Tibial nerve (tissue), 4 donors: ENCODE results near the gene PTPRM. TPM values are rescaled to one million over a fixed set of nuclear protein-coding genes. Genes with fewer than 3 reads are reported as not detected.

Experiments
- DNase-seq, 2 donors: peaks; one replicate each; pipeline ENCODE4 v3.0.0-alpha.2; 2019; ENCODE audit warnings: low spot score in 2 of 2
- H3K27ac ChIP-seq, 4 donors: fragments of 200-600 bp; sonication (generic) in 3 of 4; one replicate each; pipeline ENCODE4 v1.5.1; 2017 to 2019; ENCODE audit warnings: mild to moderate bottlenecking in 1 of 4
- H3K27me3 ChIP-seq, 2 donors: fragments of 200-600 bp; sonication (generic) in 1 of 2; one replicate each; pipeline versions ENCODE4 v1.5.1 to v1.6.0; 2017 to 2019
- H3K36me3 ChIP-seq, 3 donors: fragments of 200-600 bp; sonication (generic); one replicate each; pipeline ENCODE4 v1.5.1; 2018 to 2019
- H3K4me1 ChIP-seq, 4 donors: fragments of 200-600 bp; sonication (generic) in 3 of 4; one replicate each; pipeline ENCODE4 v1.5.1; 2017 to 2019
- H3K4me3 ChIP-seq, 4 donors: fragments of 200-600 bp; sonication (generic) in 3 of 4; one replicate each; pipeline ENCODE4 v1.5.1; 2017 to 2019; ENCODE audit warnings: mild to moderate bottlenecking in 1 of 4, moderate library complexity in 1 of 4
- H3K9me3 ChIP-seq, 4 donors: fragments of 200-600 bp; sonication (generic) in 3 of 4; one replicate each; pipeline ENCODE4 v1.5.1; 2017 to 2019
- CTCF ChIP-seq, 5 experiments: fragments of 200-600 bp in 3 of 5; fragments of 450-650 bp in 2 of 5; sonication (generic) in 3 of 5; IDR thresholded peaks; one replicate each; pipeline ENCODE4 v1.5.1; 2016 to 2019; ENCODE audit warnings: antibody characterized with exemption in 5 of 5, mild to moderate bottlenecking in 3 of 5, moderate library complexity in 2 of 5
- EP300 ChIP-seq, 2 donors: sonication (generic); formaldehyde crosslinking; IDR thresholded peaks; one replicate each; pipeline ENCODE4 v1.6.1; 2017; ENCODE audit warnings: antibody characterized with exemption in 2 of 2, mild to moderate bottlenecking in 1 of 2
- POLR2A ChIP-seq, 2 donors: fragments of 450-650 bp; IDR thresholded peaks; one replicate each; pipeline ENCODE4 v1.6.1; 2017; ENCODE audit warnings: antibody characterized with exemption in 2 of 2, mild to moderate bottlenecking in 2 of 2, moderate library complexity in 2 of 2
- WGBS, 2 donors: methylation state at CpG; one replicate each; pipeline ENCODE4 v1.1.5; 2018; 5-methylcytosine and 5-hydroxymethylcytosine counted together
- total RNA-seq, 4 donors: library from RNA; depleted of rRNA; stranded (reverse); fragments of >200 nt; gene quantifications; one replicate each; pipeline ENCODE4 v1.1.0, GENCODE V29; 2016

Gene PTPRM
- total RNA-seq, 4 donors from 2014 or later = 62.2 to 92.4 (median 80.7) TPM

GRCh38 chr18:8254654-8255053 is 687.5 kb downstream of the PTPRM start:
- 44 to 54% methylated on average over 2 of the region's 2 CpGs for WGBS, 2 donors
- H3K27ac ChIP-seq = no peak overlapping the region
- DNase-seq = no peak

GRCh38 chr18:8257851-8258434 is 690.8 kb downstream of the PTPRM start:
- no peaks in the 10 kb centered on the region for H3K27me3 ChIP-seq
- peaks cover 0 to 12% (median 0%) of the 10 kb centered on the region in 3 donors for H3K36me3 ChIP-seq
- H3K9me3 ChIP-seq = no peaks in the 10 kb centered on the region
- WGBS, 2 donors = 74 to 85% methylated on average over 5 of the region's 5 CpGs
- H3K27ac ChIP-seq = no peak overlapping the region
- H3K4me3 ChIP-seq = no peak overlapping the region
- peaks cover 0 to 2% (median 0%) of the 10 kb centered on the region in 4 donors for H3K4me1 ChIP-seq
- TF ChIP-seq POLR2A (IDR thresholded peaks at IDR 0.05) (no peak), EP300 (IDR thresholded peaks at IDR 0.05) (no peak), CTCF (IDR thresholded peaks at IDR 0.05) (no peak)
- no peak for DNase-seq

More at GRCh38 chr18:8254654-8255053, 687.5 kb downstream of the PTPRM start:
- H3K4me1 ChIP-seq = peaks cover 0 to 2% (median 0%) of the 10 kb centered on the region in 4 donors
- no peaks in the 10 kb centered on the region for H3K27me3 ChIP-seq
- TF ChIP-seq CTCF (IDR thresholded peaks at IDR 0.05) = no peak
- TF ChIP-seq EP300 (IDR thresholded peaks at IDR 0.05) = no peak
- H3K36me3 ChIP-seq = peaks cover 0 to 13% (median 0%) of the 10 kb centered on the region in 3 donors
- no peaks in the 10 kb centered on the region for H3K9me3 ChIP-seq
- no peak overlapping the region for H3K4me3 ChIP-seq

- H3K4me3 ChIP-seq = no peak overlapping the region
- no peak overlapping the region for H3K27ac ChIP-seq
- WGBS, 2 donors = 80 to 96% methylated on average over 1 of the region's 1 CpG
- no peaks in the 10 kb centered on the region for H3K9me3 ChIP-seq
- no peaks in the 10 kb centered on the region for H3K27me3 ChIP-seq
- peaks cover 0 to 8% (median 0%) of the 10 kb centered on the region in 3 donors for H3K36me3 ChIP-seq
- DNase-seq = no peak
- TF ChIP-seq CTCF (IDR thresholded peaks at IDR 0.05) = no peak
- TF ChIP-seq EP300 (IDR thresholded peaks at IDR 0.05) = no peak
- no peak for TF ChIP-seq POLR2A (IDR thresholded peaks at IDR 0.05)
- no peaks in the 10 kb centered on the region for H3K4me1 ChIP-seq
Observed at GRCh38 chr18:8260319-8260718, 693.2 kb downstream of the PTPRM start.

- Histone ChIP-seq H3K4me3 (no peak overlapping the region), H3K27me3 (no peaks in the 10 kb centered on the region), H3K4me1 (no peaks in the 10 kb centered on the region), H3K36me3 (peaks cover 0 to 8% (median 0%) of the 10 kb centered on the region in 3 donors), H3K9me3 (no peaks in the 10 kb centered on the region), H3K27ac (no peak overlapping the region)
- no peak for DNase-seq
- 38 to 42% methylated on average over 5 to 9 of the region's 9 CpGs for WGBS, 2 donors
- no peak for TF ChIP-seq POLR2A (IDR thresholded peaks at IDR 0.05)
Observed at GRCh38 chr18:8260827-8261226, 693.7 kb downstream of the PTPRM start.

GRCh38 chr18:8261651-8262091 is 694.6 kb downstream of the PTPRM start:
- TF ChIP-seq CTCF (IDR thresholded peaks at IDR 0.05) (no peak), EP300 (IDR thresholded peaks at IDR 0.05) (no peak), POLR2A (IDR thresholded peaks at IDR 0.05) (no peak)
- H3K27me3 ChIP-seq = no peaks in the 10 kb centered on the region
- 88% methylated on average over 7 of the region's 7 CpGs for WGBS, 2 donors
- DNase-seq = no peak
- H3K27ac ChIP-seq = no peak overlapping the region
- no peak overlapping the region for H3K4me3 ChIP-seq
- peaks cover 0 to 8% (median 0%) of the 10 kb centered on the region in 3 donors for H3K36me3 ChIP-seq
- H3K4me1 ChIP-seq = no peaks in the 10 kb centered on the region
- no peaks in the 10 kb centered on the region for H3K9me3 ChIP-seq
